Colon (tissue), 2 donors: ENCODE data around the gene MYZAP.

ENCODE experiments used
- FAIRE-seq: peaks from 2 replicates; lab custom pipeline; 2012; peaks lifted over from hg19 to GRCh38; lab: Jason Lieb, UNC
- donor health status: control.
- donor health status: control.

Gene MYZAP

GRCh38 chr15:57562196-57562769 lies 29.4 kb upstream of the MYZAP start:
- no peak for FAIRE-seq

- FAIRE-seq = no peak
These were observed 28.3 kb upstream of the MYZAP start for GRCh38 chr15:57563416-57563815.

GRCh38 chr15:57565311-57565710 lies 26.4 kb upstream of the MYZAP start:
- no peak for FAIRE-seq

- FAIRE-seq = no peak
These were observed 24.9 kb upstream of the MYZAP start for GRCh38 chr15:57566834-57567233.

GRCh38 chr15:57567891-57568290 lies 23.8 kb upstream of the MYZAP start:
- no peak for FAIRE-seq

GRCh38 chr15:57568299-57568698 lies 23.4 kb upstream of the MYZAP start:
- no peak for FAIRE-seq

GRCh38 chr15:57570340-57570739 lies 21.4 kb upstream of the MYZAP start:
- FAIRE-seq = no peak

- no peak for FAIRE-seq
These were observed 20.7 kb upstream of the MYZAP start for GRCh38 chr15:57570994-57571393.

- FAIRE-seq = no peak
These were observed 20.0 kb upstream of the MYZAP start for GRCh38 chr15:57571725-57572124.

GRCh38 chr15:57572468-57572867 lies 19.2 kb upstream of the MYZAP start:
- FAIRE-seq = no peak

GRCh38 chr15:57573151-57573550 lies 18.6 kb upstream of the MYZAP start:
- FAIRE-seq = no peak

- no peak for FAIRE-seq
These were observed 16.3 kb upstream of the MYZAP start for GRCh38 chr15:57575363-57575762.

- no peak for FAIRE-seq
These were observed 13.3 kb upstream of the MYZAP start for GRCh38 chr15:57578288-57578900.

GRCh38 chr15:57580428-57580827 lies 11.3 kb upstream of the MYZAP start:
- FAIRE-seq = no peak

- no peak for FAIRE-seq
These were observed 10.8 kb upstream of the MYZAP start for GRCh38 chr15:57580866-57581265.

- FAIRE-seq = no peak
These were observed 9.6 kb upstream of the MYZAP start for GRCh38 chr15:57582090-57582489.

GRCh38 chr15:57583282-57583681 lies 8.4 kb upstream of the MYZAP start:
- FAIRE-seq = no peak

- no peak for FAIRE-seq
These were observed 8.0 kb upstream of the MYZAP start for GRCh38 chr15:57583720-57584119.

GRCh38 chr15:57586661-57587424 lies 4.9 kb upstream of the MYZAP start:
- FAIRE-seq = no peak

GRCh38 chr15:57589281-57589680 lies 2.4 kb upstream of the MYZAP start:
- no peak for FAIRE-seq

- FAIRE-seq = no peak
These were observed 1.9 kb upstream of the MYZAP start for GRCh38 chr15:57589754-57590153.

- FAIRE-seq = no peak
These were observed 375 bp upstream of the MYZAP start for GRCh38 chr15:57591237-57591821.

GRCh38 chr15:57592426-57592825 lies 722 bp downstream of the MYZAP start:
- no peak for FAIRE-seq
